Nephron progenitor cell (in vitro differentiated cells): ENCODE results near the gene MYOZ1.

Experiments
- DNase-seq: peaks from one replicate; pipeline ENCODE4 v3.0.0; 2021
- H3K27ac Mint-ChIP-seq: 2 replicates; pipeline ENCODE4 v1.8.0; 2021; ENCODE audit warnings: mild to moderate bottlenecking, moderate library complexity, mixed read lengths
- H3K27me3 Mint-ChIP-seq: 2 replicates; pipeline ENCODE4 v1.8.0; 2021; ENCODE audit warnings: mild to moderate bottlenecking, low read depth, mixed read lengths; ENCODE audit not compliant: poor library complexity
- H3K36me3 Mint-ChIP-seq: 2 replicates; pipeline ENCODE4 v1.8.0; 2021; ENCODE audit warnings: low read depth, mixed read lengths
- H3K4me1 Mint-ChIP-seq: 2 replicates; pipeline ENCODE4 v1.8.0; 2021; ENCODE audit warnings: mixed read lengths
- H3K4me3 Mint-ChIP-seq: 2 replicates; pipeline ENCODE4 v1.8.0; 2021; ENCODE audit warnings: mild to moderate bottlenecking, moderate library complexity, mixed read lengths
- H3K9me3 Mint-ChIP-seq: 2 replicates; pipeline ENCODE4 v1.8.0; 2021; ENCODE audit warnings: mild to moderate bottlenecking, moderate library complexity, mixed read lengths
- TF ChIP-seq, protein P1 (sequence below): fragments of 200-600 bp; sonication (generic); IDR thresholded peaks from 2 replicates; pipeline ENCODE4 v1.5.0; 2021; ENCODE audit warnings: antibody characterized with exemption

The MYOZ1 gene

GRCh38 chr10:73649876-73650536 is 8.7 kb upstream of the MYOZ1 start:
- DNase-seq, result no peak

DNA sequence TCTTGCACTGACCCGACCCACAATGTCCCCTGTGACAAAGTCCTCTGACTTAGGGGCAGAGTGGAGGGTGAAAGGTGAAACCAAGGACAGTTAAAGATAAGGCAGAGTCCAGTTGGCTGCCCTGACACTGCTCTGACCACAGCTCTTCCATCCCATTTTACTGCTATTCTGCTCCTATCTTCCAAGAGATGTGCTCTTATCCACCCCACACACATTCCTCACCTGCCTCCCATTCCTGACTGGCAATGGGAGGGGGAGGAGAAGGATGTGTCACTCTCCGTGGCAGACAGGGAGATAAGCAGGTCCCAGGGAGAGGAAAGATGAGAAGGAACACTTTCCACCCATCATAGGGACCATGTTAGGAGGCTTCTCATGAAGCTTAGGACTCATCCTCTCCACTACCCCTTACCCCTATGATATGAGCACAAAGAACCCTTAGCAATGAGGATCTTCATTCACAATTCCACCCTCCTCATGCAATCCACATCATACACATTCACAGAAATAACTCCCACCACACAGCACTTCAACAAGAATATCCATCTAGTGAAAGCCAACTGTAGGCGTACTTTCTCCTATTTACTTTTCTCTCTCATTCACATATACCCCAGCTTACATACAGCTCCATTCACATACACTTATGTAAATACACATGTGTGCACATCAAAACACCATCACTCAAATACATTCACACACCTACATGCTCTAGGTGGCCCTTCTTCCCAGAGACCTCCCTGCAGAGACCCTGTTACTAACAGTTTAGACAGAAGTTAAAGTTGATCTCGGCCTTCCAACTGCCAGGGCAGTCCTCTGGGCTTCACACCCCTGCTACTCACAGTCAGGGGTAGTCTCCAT is 7.9 kb upstream of the MYOZ1 start:
- peaks cover 9% of the 10 kb centered on the region for H3K27me3 Mint-ChIP-seq
- no peaks in the 10 kb centered on the region for H3K9me3 Mint-ChIP-seq
- H3K4me3 Mint-ChIP-seq, result peak overlapping the region; percentile 68
- H3K27ac Mint-ChIP-seq, result no peak overlapping the region
- no peaks in the 10 kb centered on the region for H3K36me3 Mint-ChIP-seq
- DNase-seq, result no peak
- peaks cover 37% of the 10 kb centered on the region for H3K4me1 Mint-ChIP-seq
- TF ChIP-seq, protein P1, sequence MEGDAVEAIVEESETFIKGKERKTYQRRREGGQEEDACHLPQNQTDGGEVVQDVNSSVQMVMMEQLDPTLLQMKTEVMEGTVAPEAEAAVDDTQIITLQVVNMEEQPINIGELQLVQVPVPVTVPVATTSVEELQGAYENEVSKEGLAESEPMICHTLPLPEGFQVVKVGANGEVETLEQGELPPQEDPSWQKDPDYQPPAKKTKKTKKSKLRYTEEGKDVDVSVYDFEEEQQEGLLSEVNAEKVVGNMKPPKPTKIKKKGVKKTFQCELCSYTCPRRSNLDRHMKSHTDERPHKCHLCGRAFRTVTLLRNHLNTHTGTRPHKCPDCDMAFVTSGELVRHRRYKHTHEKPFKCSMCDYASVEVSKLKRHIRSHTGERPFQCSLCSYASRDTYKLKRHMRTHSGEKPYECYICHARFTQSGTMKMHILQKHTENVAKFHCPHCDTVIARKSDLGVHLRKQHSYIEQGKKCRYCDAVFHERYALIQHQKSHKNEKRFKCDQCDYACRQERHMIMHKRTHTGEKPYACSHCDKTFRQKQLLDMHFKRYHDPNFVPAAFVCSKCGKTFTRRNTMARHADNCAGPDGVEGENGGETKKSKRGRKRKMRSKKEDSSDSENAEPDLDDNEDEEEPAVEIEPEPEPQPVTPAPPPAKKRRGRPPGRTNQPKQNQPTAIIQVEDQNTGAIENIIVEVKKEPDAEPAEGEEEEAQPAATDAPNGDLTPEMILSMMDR, result no peak

More at GRCh38 chr10:73649876-73650536, 8.7 kb upstream of the MYOZ1 start:
- no peak overlapping the region for H3K27ac Mint-ChIP-seq
- TF ChIP-seq, protein P1, result no peak
- H3K4me1 Mint-ChIP-seq, result peaks cover 32% of the 10 kb centered on the region
- H3K27me3 Mint-ChIP-seq, result peaks cover 9% of the 10 kb centered on the region
- no peaks in the 10 kb centered on the region for H3K36me3 Mint-ChIP-seq
- no peak overlapping the region for H3K4me3 Mint-ChIP-seq
- no peaks in the 10 kb centered on the region for H3K9me3 Mint-ChIP-seq

GRCh38 chr10:73647875-73648651 is 6.8 kb upstream of the MYOZ1 start:
- DNase-seq, result no peak

GRCh38 chr10:73647211-73647874 is 6.1 kb upstream of the MYOZ1 start:
- H3K27me3 Mint-ChIP-seq, result peaks cover 9% of the 10 kb centered on the region
- no peaks in the 10 kb centered on the region for H3K36me3 Mint-ChIP-seq
- no peak overlapping the region for H3K27ac Mint-ChIP-seq
- H3K4me3 Mint-ChIP-seq, result peak overlapping the region; percentile 68
- TF ChIP-seq, protein P1, result no peak
- H3K4me1 Mint-ChIP-seq, result peaks cover 41% of the 10 kb centered on the region
- DNase-seq, result peak; percentile 67
- no peaks in the 10 kb centered on the region for H3K9me3 Mint-ChIP-seq

More at GRCh38 chr10:73647875-73648651, 6.8 kb upstream of the MYOZ1 start:
- Mint-ChIP-seq H3K9me3 (no peaks in the 10 kb centered on the region), H3K27me3 (peaks cover 9% of the 10 kb centered on the region), H3K4me1 (peaks cover 41% of the 10 kb centered on the region), H3K36me3 (no peaks in the 10 kb centered on the region), H3K4me3 (peak overlapping the region; percentile 68), H3K27ac (no peak overlapping the region)
- TF ChIP-seq, protein P1, result no peak

DNA sequence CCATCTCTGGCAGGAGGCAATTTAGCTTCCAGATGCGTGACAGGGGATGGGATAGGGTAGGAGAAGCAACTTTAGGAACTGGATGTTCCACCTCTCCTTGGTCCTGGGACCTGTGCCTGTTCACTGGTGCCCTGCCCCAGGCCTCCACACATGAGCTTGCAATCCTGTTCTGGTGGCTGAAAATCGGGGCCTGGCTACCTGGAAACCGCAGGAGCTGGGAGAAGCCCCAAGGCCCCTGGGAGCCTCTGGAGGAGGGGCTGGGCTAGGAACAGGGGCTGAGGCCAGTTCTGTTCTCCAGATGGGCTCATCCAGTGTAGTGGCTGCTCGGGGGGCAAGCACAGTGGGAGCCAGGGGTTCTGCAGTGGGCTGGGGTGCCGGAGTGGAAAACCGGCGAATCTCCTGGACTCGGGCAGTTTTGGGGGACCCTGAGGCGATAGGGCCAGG is 5.3 kb upstream of the MYOZ1 start:
- Mint-ChIP-seq H3K36me3 (no peaks in the 10 kb centered on the region), H3K27ac (peak overlapping the region; percentile 75), H3K4me3 (peak overlapping the region; percentile 68), H3K9me3 (no peaks in the 10 kb centered on the region), H3K4me1 (peaks cover 44% of the 10 kb centered on the region), H3K27me3 (peaks cover 9% of the 10 kb centered on the region)
- TF ChIP-seq, protein P1, result no peak
- DNase-seq, result no peak
